ENCODE data around the gene EXOC4. TPM values are rescaled to one million over a fixed set of nuclear protein-coding genes. Genes with fewer than 3 reads are reported as not detected.

EXOC4 gene
- total and polyA plus RNA-seq, 2 of the 8 experiments (the other 6 are each of a cell fraction or from before 2014, with no cell fraction given), result 27.0 to 67.3 TPM

DNA sequence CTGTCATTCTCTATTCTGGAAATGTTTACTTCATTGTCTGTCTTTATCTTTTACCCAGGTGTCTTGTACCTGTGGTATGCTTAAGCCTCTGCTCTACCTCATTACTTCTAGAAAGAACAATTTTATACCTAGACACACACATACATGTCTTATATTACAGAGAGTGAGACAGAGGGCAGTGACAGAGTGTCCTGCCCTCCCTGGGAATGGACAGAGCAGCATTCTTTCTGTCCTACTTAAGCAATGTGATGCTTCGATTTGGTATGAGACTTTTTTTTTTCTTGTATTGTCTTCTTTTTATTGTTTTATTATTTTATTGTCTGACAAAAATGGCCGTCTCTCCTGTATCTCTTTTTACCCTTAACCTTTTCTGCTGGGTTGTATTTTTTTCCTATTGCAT lies 286.1 kb downstream of the EXOC4 start:
- Histone ChIP-seq H2BK20ac (ENCODE audit: low read length) (no peak overlapping the region), H3K14ac (ENCODE audit: insufficient read length) (no peak overlapping the region), H2BK120ac (replicated peaks; ENCODE audit: low read depth, low read length) (no peak overlapping the region), H3K27me3 (replicated peaks in 1 of 4; ENCODE audit: control insufficient read depth in 3 of 4, extremely low read depth in 1 of 4, insufficient read depth in 3 of 4, low read length in 3 of 4) (no peaks in the 10 kb centered on the region), H2AK5ac (ENCODE audit: low read depth, low read length) (no peak overlapping the region), H2BK12ac (ENCODE audit: low read depth, low read length) (no peak overlapping the region), H3K23me2 (ENCODE audit: low read depth, low read length) (no peaks in the 10 kb centered on the region), H3K23ac (ENCODE audit: insufficient read length) (no peak overlapping the region), H3K36me3 (ENCODE audit: control insufficient read depth in 2 of 4, insufficient read depth in 4 of 4, low read length in 3 of 4) (no peaks in the 10 kb centered on the region), H4K8ac (ENCODE audit: extremely low read depth, insufficient read depth, low read length) (no peak overlapping the region), H3K4ac (replicated peaks; ENCODE audit: insufficient read length, low read depth, low read length) (no peak overlapping the region), H3K27ac (ENCODE audit: low read depth, low read length) (no peak overlapping the region), H2AFZ (ENCODE audit: low read length) (no peak overlapping the region), H4K5ac (ENCODE audit: insufficient read length, low read depth, low read length) (no peak overlapping the region), H4K91ac (replicated peaks; ENCODE audit: insufficient read length, low read length) (no peak overlapping the region), H3K4me3 (ENCODE audit: extremely low read depth in 1 of 4, insufficient read depth in 2 of 4, low read depth in 3 of 4, low read length in 4 of 4) (no peak overlapping the region), H3K79me2 (ENCODE audit: control insufficient read depth in 1 of 2, insufficient read depth in 2 of 2, low read length in 2 of 2) (no peaks in the 10 kb centered on the region), H4K20me1 (replicated peaks in 1 of 2; ENCODE audit: control insufficient read depth in 1 of 2, insufficient read depth in 2 of 2, low read length in 2 of 2) (no peaks in the 10 kb centered on the region), H2BK5ac (ENCODE audit: low read depth, low read length) (no peak overlapping the region), H3K18ac (ENCODE audit: extremely low read depth, low read length) (no peak overlapping the region), H3K9me3 (ENCODE audit: insufficient read depth in 2 of 2, low read depth in 1 of 2, low read length in 1 of 2) (no peaks in the 10 kb centered on the region), H3K79me1 (ENCODE audit: low read depth, low read length) (no peaks in the 10 kb centered on the region), H3K56ac (replicated peaks; ENCODE audit: insufficient read length, low read depth, low read length) (no peak overlapping the region), H3K4me2 (ENCODE audit: insufficient read depth in 1 of 2, low read depth in 2 of 2, low read length in 2 of 2) (no peak overlapping the region), H3K9ac (replicated peaks in 1 of 4; ENCODE audit: extremely low read depth in 1 of 4, low read depth in 3 of 4, low read length in 3 of 4) (no peak overlapping the region), H2BK15ac (ENCODE audit: low read length) (no peak overlapping the region), H3K4me1 (replicated peaks in 1 of 4; ENCODE audit: control insufficient read depth in 3 of 4, insufficient read depth in 4 of 4, low read length in 3 of 4) (no peaks in the 10 kb centered on the region; a peak in 1 of 7 replicates)
- no peak for DNase-seq (ENCODE audit: low read depth in 1 of 2, low spot score in 2 of 2)
- WGBS, 2 experiments (ENCODE audit: extremely low coverage in 1 of 2, insufficient coverage in 1 of 2, insufficient read length in 1 of 2, insufficient replicate concordance in 2 of 2, low coverage in 1 of 2, low lambda C conversion rate in 2 of 2, missing lambda C conversion rate in 1 of 2), result 88% methylated on average over 2 of the region's 2 CpGs; no CpG with 5 or more reads in 1 of the 2 experiments
- CTCF ChIA-PET (ENCODE audit: partially characterized antibody), result no interaction called here
- FAIRE-seq, result no peak
- POLR2A ChIA-PET (ENCODE audit: partially characterized antibody), result no interaction called here
- TF ChIP-seq BRCA1 (IDR thresholded peaks at IDR 0.05; ENCODE audit: low read depth, low read length), result no peak
- no peak for TF ChIP-seq SUZ12 (IDR thresholded peaks at IDR 0.05; ENCODE audit: low read length)
- TF ChIP-seq SRF (IDR thresholded peaks at IDR 0.05; ENCODE audit: low read depth, low read length), result no peak
- TF ChIP-seq NRF1 (IDR thresholded peaks at IDR 0.05; ENCODE audit: low read depth, low read length), result no peak
- TF ChIP-seq HDAC6 (IDR thresholded peaks at IDR 0.05; ENCODE audit: low read depth, low read length), result no peak
- no peak for TF ChIP-seq CEBPB (IDR thresholded peaks at IDR 0.05; ENCODE audit: low read depth, low read length)
